ENCODE measurements around the gene TJAP1.

GRCh38 chr6:43497129-43497396, 19.7 kb downstream of the TJAP1 start:
- TF ChIP-seq ZNF624 (tag by site-specific recombination; IDR thresholded peaks at IDR 0.05) (no peak), ZNF416 (tag by site-specific recombination; IDR thresholded peaks at IDR 0.05) (no peak), CTCF (tag by site-specific recombination; IDR thresholded peaks at IDR 0.05) (no peak), PATZ1 (tag by site-specific recombination; IDR thresholded peaks at IDR 0.05) (no peak), ZNF513 (tag by site-specific recombination; IDR thresholded peaks at IDR 0.05) (no peak), SP2 (tag by site-specific recombination; IDR thresholded peaks at IDR 0.05) (no peak), ZNF423 (tag by site-specific recombination; IDR thresholded peaks at IDR 0.05) (no peak), ZNF335 (tag by site-specific recombination; conservative IDR thresholded peaks at IDR 0.05) (no peak), ZNF768 (tag by site-specific recombination; IDR thresholded peaks at IDR 0.05) (no peak), FEZF1 (tag by site-specific recombination; IDR thresholded peaks at IDR 0.05) (no peak)
